Breast epithelium (tissue), 3 donors: ENCODE data around the gene SLC26A11.

Experiments used
- CTCF ChIP-seq, 3 donors: fragments of 450-650 bp; IDR thresholded peaks; one replicate each; pipeline ENCODE4 v1.5.1; 2016 to 2017; ENCODE audit warnings: antibody characterized with exemption in 3 of 3, mild to moderate bottlenecking in 3 of 3, moderate library complexity in 3 of 3
- POLR2A ChIP-seq: fragments of 450-650 bp; IDR thresholded peaks from one replicate; pipeline ENCODE4 v1.6.1; 2016; ENCODE audit warnings: antibody characterized with exemption, mild to moderate bottlenecking, moderate library complexity
- POLR2AphosphoS5 ChIP-seq, 3 donors: sonication (generic); formaldehyde crosslinking; IDR thresholded peaks; one replicate each; pipeline ENCODE4 v1.6.1; 2017; ENCODE audit warnings: antibody characterized with exemption in 3 of 3

GRCh38 chr17:80270104-80270503 lies 49.9 kb downstream of the SLC26A11 start:
- no peak for TF ChIP-seq CTCF (IDR thresholded peaks at IDR 0.05)
- no peak for TF ChIP-seq POLR2A
- no peak for TF ChIP-seq POLR2AphosphoS5 (IDR thresholded peaks at IDR 0.05)
